ENCODE data around the gene KPNA6. TPM values are rescaled to one million over a fixed set of nuclear protein-coding genes. Genes with fewer than 3 reads are reported as not detected.

Gene KPNA6
- total and polyA plus RNA-seq, 10 of the 15 experiments (the other 5 are each of a cell fraction or from before 2014, with no cell fraction given), result 11.1 to 55.6 (median 25.9) TPM

DNA sequence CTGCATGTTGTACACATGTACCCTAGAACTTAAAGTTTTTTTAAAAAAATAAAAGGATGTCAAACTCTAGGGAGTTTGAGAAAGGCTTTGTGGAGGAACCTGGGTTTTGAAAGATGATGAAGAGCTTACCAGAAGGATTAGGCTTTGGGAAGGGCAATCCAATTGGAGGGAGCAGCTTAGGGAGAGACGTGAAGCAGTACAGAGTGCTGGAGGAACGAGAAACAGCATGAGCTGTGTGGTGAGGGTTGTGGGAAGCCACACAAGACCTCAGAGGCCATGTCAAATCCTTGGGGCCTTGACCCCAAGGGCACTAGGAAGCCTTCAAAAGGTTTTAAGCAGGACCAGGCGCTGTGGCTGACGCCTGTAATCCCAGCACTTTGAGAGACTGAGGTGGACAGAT, 8.4 kb upstream of the KPNA6 start (continued):
- TF ChIP-seq, protein P1, sequence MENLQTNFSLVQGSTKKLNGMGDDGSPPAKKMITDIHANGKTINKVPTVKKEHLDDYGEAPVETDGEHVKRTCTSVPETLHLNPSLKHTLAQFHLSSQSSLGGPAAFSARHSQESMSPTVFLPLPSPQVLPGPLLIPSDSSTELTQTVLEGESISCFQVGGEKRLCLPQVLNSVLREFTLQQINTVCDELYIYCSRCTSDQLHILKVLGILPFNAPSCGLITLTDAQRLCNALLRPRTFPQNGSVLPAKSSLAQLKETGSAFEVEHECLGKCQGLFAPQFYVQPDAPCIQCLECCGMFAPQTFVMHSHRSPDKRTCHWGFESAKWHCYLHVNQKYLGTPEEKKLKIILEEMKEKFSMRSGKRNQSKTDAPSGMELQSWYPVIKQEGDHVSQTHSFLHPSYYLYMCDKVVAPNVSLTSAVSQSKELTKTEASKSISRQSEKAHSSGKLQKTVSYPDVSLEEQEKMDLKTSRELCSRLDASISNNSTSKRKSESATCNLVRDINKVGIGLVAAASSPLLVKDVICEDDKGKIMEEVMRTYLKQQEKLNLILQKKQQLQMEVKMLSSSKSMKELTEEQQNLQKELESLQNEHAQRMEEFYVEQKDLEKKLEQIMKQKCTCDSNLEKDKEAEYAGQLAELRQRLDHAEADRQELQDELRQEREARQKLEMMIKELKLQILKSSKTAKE (IDR thresholded peaks at IDR 0.05; ENCODE audit: low read depth, poor library complexity, severe bottlenecking), result no peak
- TF ChIP-seq RELB (IDR thresholded peaks at IDR 0.05; ENCODE audit: low read depth), result no peak
- TF ChIP-seq MTA2 (IDR thresholded peaks at IDR 0.05; ENCODE audit: low read depth), result no peak
- no peak for TF ChIP-seq HDAC6 (IDR thresholded peaks at IDR 0.05; ENCODE audit: unreplicated experiment)
- TF ChIP-seq, protein P2, sequence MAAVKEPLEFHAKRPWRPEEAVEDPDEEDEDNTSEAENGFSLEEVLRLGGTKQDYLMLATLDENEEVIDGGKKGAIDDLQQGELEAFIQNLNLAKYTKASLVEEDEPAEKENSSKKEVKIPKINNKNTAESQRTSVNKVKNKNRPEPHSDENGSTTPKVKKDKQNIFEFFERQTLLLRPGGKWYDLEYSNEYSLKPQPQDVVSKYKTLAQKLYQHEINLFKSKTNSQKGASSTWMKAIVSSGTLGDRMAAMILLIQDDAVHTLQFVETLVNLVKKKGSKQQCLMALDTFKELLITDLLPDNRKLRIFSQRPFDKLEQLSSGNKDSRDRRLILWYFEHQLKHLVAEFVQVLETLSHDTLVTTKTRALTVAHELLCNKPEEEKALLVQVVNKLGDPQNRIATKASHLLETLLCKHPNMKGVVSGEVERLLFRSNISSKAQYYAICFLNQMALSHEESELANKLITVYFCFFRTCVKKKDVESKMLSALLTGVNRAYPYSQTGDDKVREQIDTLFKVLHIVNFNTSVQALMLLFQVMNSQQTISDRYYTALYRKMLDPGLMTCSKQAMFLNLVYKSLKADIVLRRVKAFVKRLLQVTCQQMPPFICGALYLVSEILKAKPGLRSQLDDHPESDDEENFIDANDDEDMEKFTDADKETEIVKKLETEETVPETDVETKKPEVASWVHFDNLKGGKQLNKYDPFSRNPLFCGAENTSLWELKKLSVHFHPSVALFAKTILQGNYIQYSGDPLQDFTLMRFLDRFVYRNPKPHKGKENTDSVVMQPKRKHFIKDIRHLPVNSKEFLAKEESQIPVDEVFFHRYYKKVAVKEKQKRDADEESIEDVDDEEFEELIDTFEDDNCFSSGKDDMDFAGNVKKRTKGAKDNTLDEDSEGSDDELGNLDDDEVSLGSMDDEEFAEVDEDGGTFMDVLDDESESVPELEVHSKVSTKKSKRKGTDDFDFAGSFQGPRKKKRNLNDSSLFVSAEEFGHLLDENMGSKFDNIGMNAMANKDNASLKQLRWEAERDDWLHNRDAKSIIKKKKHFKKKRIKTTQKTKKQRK (IDR thresholded peaks at IDR 0.05; ENCODE audit: low read depth, low read length), result no peak
- TF ChIP-seq TARDBP (IDR thresholded peaks at IDR 0.05; ENCODE audit: borderline replicate concordance), result no peak
- TF ChIP-seq, protein P3, sequence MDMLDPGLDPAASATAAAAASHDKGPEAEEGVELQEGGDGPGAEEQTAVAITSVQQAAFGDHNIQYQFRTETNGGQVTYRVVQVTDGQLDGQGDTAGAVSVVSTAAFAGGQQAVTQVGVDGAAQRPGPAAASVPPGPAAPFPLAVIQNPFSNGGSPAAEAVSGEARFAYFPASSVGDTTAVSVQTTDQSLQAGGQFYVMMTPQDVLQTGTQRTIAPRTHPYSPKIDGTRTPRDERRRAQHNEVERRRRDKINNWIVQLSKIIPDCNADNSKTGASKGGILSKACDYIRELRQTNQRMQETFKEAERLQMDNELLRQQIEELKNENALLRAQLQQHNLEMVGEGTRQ (IDR thresholded peaks at IDR 0.05; ENCODE audit: borderline replicate concordance, low read depth, low read length), result no peak
- TF ChIP-seq NRF1 (conservative IDR thresholded peaks at IDR 0.05; ENCODE audit: low read depth, low read length), result no peak
- TF ChIP-seq HDAC2 (IDR thresholded peaks at IDR 0.05), result no peak
